Stimulated activated naive CD8-positive, alpha-beta T cell treated with anti-CD3 and anti-CD28 coated beads, Interleukin-15, amount 100 ng/mL, for 72 hours (primary cell): ENCODE measurements around the gene ZFP3.
A peak's percentile ranks its signal among the peaks of the same experiment; 100 is the strongest.
"Not testable (repeated sequence)": the region's sequence is repeated elsewhere in the genome, so short reads cannot be mapped to it uniquely, and the experiment has no call there.

Experiments used
- ATAC-seq: fragments of 150-1000 bp; cut with Tn5 transposase; 2 replicates; pipeline ENCODE4 v1.10.0; 2021; ENCODE audit warnings: mild to moderate bottlenecking, moderate library complexity
- DNase-seq, 2 donors: peaks; one replicate each; pipeline ENCODE4 v3.0.0; 2021 to 2022
- H3K27ac Mint-ChIP-seq, 2 donors: one replicate each; pipeline ENCODE4 v1.8.0; 2022; ENCODE audit warnings: mild to moderate bottlenecking in 2 of 2, mixed read lengths in 2 of 2, moderate library complexity in 2 of 2
- H3K27me3 Mint-ChIP-seq: one replicate; pipeline ENCODE4 v1.8.0; 2022; ENCODE audit warnings: mixed read lengths
- H3K4me1 Mint-ChIP-seq: one replicate; pipeline ENCODE4 v1.8.0; 2022; ENCODE audit warnings: mild to moderate bottlenecking, mixed read lengths
- H3K4me3 Mint-ChIP-seq, 2 donors: one replicate each; pipeline ENCODE4 v1.8.0; 2022; ENCODE audit warnings: mild to moderate bottlenecking in 2 of 2, mixed read lengths in 2 of 2, moderate library complexity in 1 of 2
- H3K9me3 Mint-ChIP-seq, 2 donors: one replicate each; pipeline ENCODE4 v1.8.0; 2022; ENCODE audit warnings: mixed read lengths in 2 of 2

ZFP3 gene

GRCh38 chr17:5050278-5050677, 28.0 kb upstream of the ZFP3 start:
- no peak for DNase-seq
- Mint-ChIP-seq H3K4me3 (no peak overlapping the region), H3K27me3 (no peaks in the 10 kb centered on the region), H3K4me1 (peaks cover 43% of the 10 kb centered on the region), H3K9me3 (no peaks in the 10 kb centered on the region), H3K27ac (no peak overlapping the region)
- no peak for ATAC-seq

DNA sequence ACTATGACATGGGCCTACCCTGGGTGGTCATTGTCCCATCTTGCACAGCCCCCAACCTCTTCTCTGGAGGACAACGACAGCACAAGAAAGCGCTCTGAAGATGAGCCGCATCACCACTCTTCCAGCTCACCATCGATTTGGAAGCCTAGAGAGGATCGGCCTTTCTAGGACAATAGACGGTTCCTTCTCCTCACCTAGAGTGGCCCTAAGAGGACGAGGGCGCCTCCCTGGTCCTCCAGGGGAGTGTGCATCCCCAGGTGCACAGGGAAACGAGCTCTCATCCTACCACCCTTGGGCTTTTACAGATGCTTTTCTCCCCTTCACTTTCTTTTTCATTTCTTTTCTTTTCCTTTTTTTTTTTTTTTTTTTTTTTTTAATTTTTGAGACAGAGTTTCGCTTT, 22.7 kb upstream of the ZFP3 start:
- Mint-ChIP-seq H3K4me1 (no peaks in the 10 kb centered on the region), H3K27ac (peak overlapping the region in 1 of 2 donors; percentile 69), H3K9me3 (no peaks in the 10 kb centered on the region), H3K27me3 (no peaks in the 10 kb centered on the region), H3K4me3 (no peak overlapping the region)
- DNase-seq (no peak), ATAC-seq (no peak)

DNA sequence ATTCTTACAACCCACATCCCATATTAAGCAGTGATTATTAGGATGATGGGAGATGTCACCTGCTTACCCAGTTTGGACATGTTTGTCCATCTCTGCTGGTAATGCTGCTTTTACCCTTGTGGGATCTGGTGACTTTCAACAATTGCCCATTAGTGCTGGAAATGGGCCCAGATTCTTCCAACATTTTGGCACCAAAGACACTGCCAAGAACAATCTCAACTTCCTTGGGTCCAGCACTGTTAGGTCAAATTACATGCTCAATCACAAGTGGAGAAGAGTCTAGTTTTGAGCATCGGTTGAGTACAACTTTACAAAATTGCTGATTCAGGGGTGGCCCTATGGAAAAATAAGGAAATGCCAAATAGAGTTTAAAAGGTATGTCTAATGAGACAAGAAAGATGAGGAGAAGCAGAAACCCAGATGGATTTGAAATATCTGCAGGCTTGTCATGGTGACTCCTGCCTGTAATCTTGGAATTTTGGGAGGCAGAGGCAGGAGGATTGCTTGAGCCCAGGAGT, 13.0 kb upstream of the ZFP3 start:
- ATAC-seq (no peak), DNase-seq (no peak)

DNA sequence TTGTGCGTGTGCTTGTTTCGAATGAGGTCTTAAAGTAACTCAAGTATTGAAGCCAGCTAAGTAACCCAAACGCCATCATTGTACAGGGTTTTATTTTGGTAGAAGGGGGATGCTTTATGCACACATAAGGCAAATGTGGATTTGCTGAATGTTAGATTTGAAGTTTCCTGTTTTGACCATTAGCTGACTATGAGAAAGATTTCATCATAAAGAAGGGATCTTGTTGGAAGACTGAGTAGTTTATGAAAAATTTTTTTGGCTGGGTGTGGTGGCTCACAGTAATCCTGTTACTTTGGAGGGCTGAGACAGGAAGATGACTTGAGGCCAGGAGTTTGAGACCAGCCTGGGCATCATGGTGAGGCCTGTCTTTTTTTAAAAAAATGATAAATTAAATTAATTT, 10.0 kb upstream of the ZFP3 start:
- peaks cover 12% of the 10 kb centered on the region for H3K27me3 Mint-ChIP-seq
- no peak overlapping the region for H3K27ac Mint-ChIP-seq
- no peak overlapping the region for H3K4me3 Mint-ChIP-seq
- H3K9me3 Mint-ChIP-seq = no peaks in the 10 kb centered on the region
- H3K4me1 Mint-ChIP-seq = no peaks in the 10 kb centered on the region
- ATAC-seq (no peak), DNase-seq (no peak)

More for the DNA sequence above, 13.0 kb upstream of the ZFP3 start:
- Mint-ChIP-seq H3K4me1 (no peaks in the 10 kb centered on the region), H3K4me3 (no peak overlapping the region), H3K27me3 (peaks cover 15% of the 10 kb centered on the region), H3K9me3 (no peaks in the 10 kb centered on the region), H3K27ac (peak overlapping the region in 1 of 2 donors; percentile 31)

GRCh38 chr17:5069724-5070123, 8.5 kb upstream of the ZFP3 start:
- peaks cover 9% of the 10 kb centered on the region for H3K27me3 Mint-ChIP-seq
- ATAC-seq = no peak
- H3K4me1 Mint-ChIP-seq = no peaks in the 10 kb centered on the region

GRCh38 chr17:5075472-5075871, 2.8 kb upstream of the ZFP3 start:
- H3K4me3 Mint-ChIP-seq, H3K27ac Mint-ChIP-seq, ATAC-seq, H3K27me3 Mint-ChIP-seq, H3K9me3 Mint-ChIP-seq, DNase-seq: not testable (repeated sequence)
- peaks cover 22% of the 10 kb centered on the region for H3K4me1 Mint-ChIP-seq

More at GRCh38 chr17:5069724-5070123, 8.5 kb upstream of the ZFP3 start:
- Mint-ChIP-seq H3K9me3 (no peaks in the 10 kb centered on the region), H3K27ac (no peak overlapping the region), H3K4me3 (no peak overlapping the region)
- DNase-seq = no peak

GRCh38 chr17:5077275-5077674, 992 bp upstream of the ZFP3 start:
- Mint-ChIP-seq H3K27ac (peak overlapping the region in 1 of 2 donors; percentile 97), H3K4me3 (peak overlapping the region; percentile 86 to 99), H3K4me1 (peaks cover 30% of the 10 kb centered on the region)
- not testable (repeated sequence) for H3K9me3 Mint-ChIP-seq, H3K27me3 Mint-ChIP-seq, ATAC-seq, DNase-seq

GRCh38 chr17:5077781-5078105, 524 bp upstream of the ZFP3 start:
- H3K4me3 Mint-ChIP-seq = peak overlapping the region; percentile 86 to 99
- DNase-seq (no peak), ATAC-seq (no peak)
- peaks cover 30% of the 10 kb centered on the region for H3K4me1 Mint-ChIP-seq
- H3K27ac Mint-ChIP-seq = peak overlapping the region; percentile 96 to 97
- no peaks in the 10 kb centered on the region for H3K27me3 Mint-ChIP-seq
- H3K9me3 Mint-ChIP-seq = peaks cover 3 to 6% of the 10 kb centered on the region in 2 donors

GRCh38 chr17:5080591-5080990, 2.3 kb downstream of the ZFP3 start:
- Mint-ChIP-seq H3K27ac (no peak overlapping the region), H3K4me1 (peaks cover 30% of the 10 kb centered on the region), H3K4me3 (peak overlapping the region in 1 of 2 donors; percentile 33), H3K27me3 (no peaks in the 10 kb centered on the region), H3K9me3 (peaks cover 18 to 19% of the 10 kb centered on the region in 2 donors)
- no peak for ATAC-seq
- no peak for DNase-seq

GRCh38 chr17:5092218-5093010, 14.1 kb downstream of the ZFP3 start:
- H3K27me3 Mint-ChIP-seq = peaks cover 12% of the 10 kb centered on the region
- H3K27ac Mint-ChIP-seq = no peak overlapping the region
- DNase-seq = no peak
- H3K4me3 Mint-ChIP-seq = no peak overlapping the region
- peaks cover 10% of the 10 kb centered on the region for H3K4me1 Mint-ChIP-seq
- peaks cover 52 to 74% of the 10 kb centered on the region in 2 donors for H3K9me3 Mint-ChIP-seq
- ATAC-seq = no peak

GRCh38 chr17:5096731-5097100, 18.4 kb downstream of the ZFP3 start:
- ATAC-seq = no peak
- Mint-ChIP-seq H3K9me3 (peaks cover 20 to 43% of the 10 kb centered on the region in 2 donors), H3K4me3 (peak overlapping the region; percentile 83 to 87), H3K27ac (no peak overlapping the region), H3K27me3 (peaks cover 12% of the 10 kb centered on the region), H3K4me1 (peaks cover 12% of the 10 kb centered on the region)
- no peak for DNase-seq

- Mint-ChIP-seq H3K4me1 (peaks cover 12% of the 10 kb centered on the region), H3K4me3 (peak overlapping the region; percentile 83 to 87), H3K27ac (peak overlapping the region in 1 of 2 donors; percentile 79), H3K27me3 (peaks cover 12% of the 10 kb centered on the region), H3K9me3 (peaks cover 16 to 41% of the 10 kb centered on the region in 2 donors)
- DNase-seq (peak; percentile 63 to 72), ATAC-seq (peak; percentile 93)
These were observed 19.0 kb downstream of the ZFP3 start for GRCh38 chr17:5097101-5097834.

GRCh38 chr17:5099271-5099670, 21.0 kb downstream of the ZFP3 start:
- Mint-ChIP-seq H3K9me3 (peaks cover 10 to 38% of the 10 kb centered on the region in 2 donors), H3K4me1 (peaks cover 12% of the 10 kb centered on the region), H3K27me3 (peaks cover 12% of the 10 kb centered on the region), H3K27ac (no peak overlapping the region), H3K4me3 (no peak overlapping the region)
- ATAC-seq = no peak
- DNase-seq = no peak

- Mint-ChIP-seq H3K4me1 (peaks cover 12% of the 10 kb centered on the region), H3K27me3 (peaks cover 12% of the 10 kb centered on the region), H3K9me3 (peaks cover 3 to 29% of the 10 kb centered on the region in 2 donors), H3K27ac (no peak overlapping the region), H3K4me3 (no peak overlapping the region)
- no peak for DNase-seq
- no peak for ATAC-seq
These were observed 22.6 kb downstream of the ZFP3 start for GRCh38 chr17:5100832-5101231.

GRCh38 chr17:5110816-5111215, 32.5 kb downstream of the ZFP3 start:
- Mint-ChIP-seq H3K27me3 (peaks cover 16% of the 10 kb centered on the region), H3K27ac (peak overlapping the region; percentile 6 to 75), H3K4me1 (peaks cover 31% of the 10 kb centered on the region), H3K9me3 (peaks cover 0 to 3% of the 10 kb centered on the region in 2 donors), H3K4me3 (peak overlapping the region; percentile 87 to 94)
- ATAC-seq (no peak), DNase-seq (no peak)
